ENCODE data around the gene SLC27A6.

GRCh38 chr5:129073111-129073510 is 107.8 kb downstream of the SLC27A6 start:
- no peak for TF ChIP-seq ZNF609 (CRISPR knock-in tag; IDR thresholded peaks at IDR 0.05; ENCODE audit: borderline replicate concordance)
- TF ChIP-seq CTCF (CRISPR knock-in tag; IDR thresholded peaks at IDR 0.05), result no peak
- no peak for TF ChIP-seq GRHL1 (CRISPR knock-in tag; conservative IDR thresholded peaks at IDR 0.05)
